ELR (cell line): ENCODE data around the gene DBF4B.

Source experiments
- DNase-seq: peaks from one replicate; pipeline ENCODE4 v3.0.0-alpha.2; 2015; ENCODE audit warnings: low read depth

The DBF4B gene

DNA sequence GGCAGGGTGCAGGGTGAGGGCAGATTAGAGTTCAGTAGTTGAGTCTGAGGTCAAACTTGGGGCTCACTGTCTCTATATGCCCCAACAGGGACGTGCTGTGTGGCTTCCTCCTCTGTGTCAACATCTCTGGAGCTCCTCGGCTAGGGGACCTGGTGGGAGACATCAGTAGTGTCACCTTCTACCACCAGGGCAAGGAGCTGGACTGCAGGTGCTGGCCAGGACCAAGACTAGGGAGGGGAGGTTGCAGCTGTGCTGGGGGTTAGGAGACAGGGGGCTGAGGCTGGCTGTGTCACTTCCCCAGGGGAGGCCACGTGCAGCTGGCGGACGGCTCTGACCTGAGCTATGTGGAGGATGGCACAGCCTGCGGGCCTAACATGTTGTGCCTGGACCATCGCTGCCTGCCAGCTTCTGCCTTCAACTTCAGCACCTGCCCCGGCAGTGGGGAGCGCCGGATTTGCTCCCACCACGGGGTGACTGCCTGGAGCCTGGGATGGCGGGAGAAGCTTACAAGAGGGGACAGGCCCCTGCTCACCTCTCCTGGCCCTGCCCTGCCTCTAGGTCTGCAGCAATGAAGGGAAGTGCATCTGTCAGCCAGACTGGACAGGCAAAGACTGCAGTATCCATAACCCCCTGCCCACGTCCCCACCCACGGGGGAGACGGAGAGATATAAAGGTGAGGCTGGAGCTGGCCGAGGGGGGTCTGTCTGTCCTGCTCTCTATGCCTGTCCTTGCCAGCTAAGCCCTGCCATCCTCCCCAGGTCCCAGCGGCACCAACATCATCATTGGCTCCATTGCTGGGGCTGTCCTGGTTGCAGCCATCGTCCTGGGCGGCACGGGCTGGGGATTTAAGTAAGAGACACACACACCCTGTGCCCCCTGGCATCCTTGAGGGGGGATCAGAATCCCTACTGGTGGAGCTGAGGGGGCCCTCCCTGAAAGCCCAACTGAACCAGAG, 69.2 kb downstream of the DBF4B start:
- DNase-seq = no peak

DNA sequence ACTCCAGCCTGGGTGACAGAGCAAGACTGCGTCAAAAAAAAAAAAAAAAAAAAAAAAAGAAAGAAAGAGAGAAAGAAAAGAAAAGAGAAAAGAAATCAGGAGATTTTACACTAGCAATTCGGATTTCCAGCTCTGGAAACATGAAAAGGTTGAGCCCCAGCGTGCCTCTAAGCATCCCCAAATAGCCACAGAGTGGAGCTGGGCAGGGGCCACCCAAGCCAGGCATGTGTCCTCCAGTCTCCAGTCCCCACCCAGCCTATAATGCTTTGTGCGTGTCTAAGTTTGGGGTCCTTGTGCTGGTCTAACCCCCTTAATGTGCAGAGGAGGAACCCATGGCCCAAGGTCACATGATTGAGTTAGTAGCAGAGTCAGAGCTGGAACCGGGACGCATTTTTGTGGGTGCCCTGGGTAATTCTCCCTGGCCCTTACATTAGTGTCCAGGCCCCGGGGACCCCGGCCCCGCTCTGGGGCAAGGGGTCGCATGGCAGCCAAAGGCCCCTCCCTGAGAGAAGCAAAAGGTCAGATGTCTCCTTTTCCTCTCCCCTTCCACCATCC, 70.3 kb downstream of the DBF4B start:
- DNase-seq = no peak

DNA sequence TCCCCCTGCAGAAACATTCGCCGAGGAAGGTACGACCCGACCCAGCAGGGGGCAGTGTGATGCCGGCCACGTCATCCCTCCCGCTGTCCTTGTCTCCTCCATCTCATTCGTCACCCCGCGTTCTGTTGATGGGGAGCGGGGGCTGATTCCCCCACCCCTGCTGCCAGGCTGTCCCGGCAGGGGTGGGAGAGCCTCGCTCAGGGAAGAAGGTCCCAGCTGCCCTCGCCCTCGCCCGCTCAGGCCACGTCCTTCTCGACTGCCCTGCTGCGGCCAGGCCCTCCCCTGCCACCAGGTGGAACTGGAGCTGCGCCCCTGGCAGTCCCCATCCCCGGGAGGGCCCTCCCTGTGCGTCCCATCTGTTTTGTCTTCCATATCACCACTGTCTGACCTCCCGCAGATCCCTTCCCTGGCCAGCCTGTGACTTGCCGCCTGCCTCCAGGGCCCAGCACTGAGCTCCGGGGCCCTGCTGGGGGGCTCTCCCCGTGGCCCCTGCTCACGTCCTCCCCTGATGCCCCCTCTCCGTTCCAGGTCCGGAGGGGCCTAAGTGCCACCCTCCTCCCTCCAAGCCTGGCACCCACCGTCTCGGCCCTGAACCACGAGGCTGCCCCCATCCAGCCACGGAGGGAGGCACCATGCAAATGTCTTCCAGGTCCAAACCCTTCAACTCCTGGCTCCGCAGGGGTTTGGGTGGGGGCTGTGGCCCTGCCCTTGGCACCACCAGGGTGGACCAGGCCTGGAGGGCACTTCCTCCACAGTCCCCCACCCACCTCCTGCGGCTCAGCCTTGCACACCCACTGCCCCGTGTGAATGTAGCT, 71.0 kb downstream of the DBF4B start:
- DNase-seq = peak; percentile 88

DNA sequence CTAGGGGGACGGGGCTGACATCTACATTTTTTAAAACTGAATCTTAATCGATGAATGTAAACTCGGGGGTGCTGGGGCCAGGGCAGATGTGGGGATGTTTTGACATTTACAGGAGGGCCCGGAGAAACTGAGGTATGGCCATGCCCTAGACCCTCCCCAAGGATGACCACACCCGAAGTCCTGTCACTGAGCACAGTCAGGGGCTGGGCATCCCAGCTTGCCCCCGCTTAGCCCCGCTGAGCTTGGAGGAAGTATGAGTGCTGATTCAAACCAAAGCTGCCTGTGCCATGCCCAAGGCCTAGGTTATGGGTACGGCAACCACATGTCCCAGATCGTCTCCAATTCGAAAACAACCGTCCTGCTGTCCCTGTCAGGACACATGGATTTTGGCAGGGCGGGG, 71.7 kb downstream of the DBF4B start:
- no peak for DNase-seq

DNA sequence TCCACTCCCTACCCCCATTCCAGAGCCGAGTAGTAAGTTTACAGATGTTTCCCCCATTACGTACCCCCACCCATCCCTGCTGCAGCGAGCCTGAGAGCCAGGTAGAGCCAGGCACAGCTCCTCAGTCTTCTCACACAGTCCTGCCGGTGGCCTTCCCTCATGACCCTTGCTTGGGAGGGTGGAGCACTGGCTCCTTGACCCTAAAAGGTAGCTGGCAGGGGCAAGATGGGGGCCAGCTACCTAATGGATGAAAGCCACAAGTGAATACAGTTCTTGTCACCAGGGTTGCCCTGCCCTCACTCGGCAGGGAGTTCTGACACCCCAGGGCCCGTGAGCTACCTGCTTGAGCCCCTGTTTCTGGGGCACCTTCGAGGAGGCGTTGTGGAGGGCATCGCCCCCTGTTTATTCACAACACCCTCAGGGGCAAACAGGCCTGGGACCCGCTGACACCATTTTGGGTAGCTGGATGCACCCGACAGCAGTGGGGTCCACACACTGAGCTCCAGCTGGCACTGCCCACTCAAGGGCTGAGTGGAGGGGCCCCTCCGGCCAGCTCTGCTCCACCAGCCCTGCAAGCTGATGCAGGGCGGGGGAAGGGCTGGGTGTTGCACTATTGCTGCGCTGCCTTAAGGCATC, 72.5 kb downstream of the DBF4B start:
- no peak for DNase-seq

DNA sequence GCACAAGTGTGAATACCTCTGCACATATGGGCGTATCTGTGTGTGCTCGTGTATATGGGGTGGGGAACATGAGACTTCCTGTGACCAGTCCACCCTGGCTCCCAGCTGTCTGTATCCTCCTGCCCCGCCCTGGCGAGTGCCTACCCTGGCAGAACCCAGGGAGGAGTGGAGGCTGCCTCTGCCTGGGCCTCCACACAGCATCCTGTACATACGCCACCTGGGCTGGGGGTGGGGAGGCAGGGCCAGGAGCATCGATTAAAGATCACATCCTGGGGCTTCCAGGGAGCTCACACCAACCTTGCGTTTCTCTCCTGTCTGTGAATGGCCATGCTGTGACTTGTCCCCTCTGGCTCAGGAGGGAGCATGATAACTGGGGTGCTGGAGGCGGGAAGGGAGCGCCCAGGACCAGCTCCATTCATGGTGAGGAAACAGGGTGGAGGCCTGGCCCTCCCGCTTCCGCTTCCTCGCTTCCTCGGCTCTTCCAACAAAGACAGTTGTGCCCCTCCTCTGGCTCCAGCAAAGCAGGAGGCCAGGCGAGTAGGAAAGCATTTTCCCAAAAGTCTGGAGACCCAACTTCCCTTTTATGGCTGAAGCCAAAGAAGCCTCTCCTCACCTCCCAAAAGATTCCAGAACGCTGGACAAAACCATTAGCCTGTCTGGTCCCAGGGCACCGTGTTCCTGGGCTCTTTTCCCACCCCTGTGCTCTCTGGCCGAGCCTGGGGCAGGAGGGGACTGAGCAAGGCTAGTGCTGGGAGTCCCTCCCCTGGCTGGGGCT, 73.3 kb downstream of the DBF4B start:
- DNase-seq = peak; percentile 31

DNA sequence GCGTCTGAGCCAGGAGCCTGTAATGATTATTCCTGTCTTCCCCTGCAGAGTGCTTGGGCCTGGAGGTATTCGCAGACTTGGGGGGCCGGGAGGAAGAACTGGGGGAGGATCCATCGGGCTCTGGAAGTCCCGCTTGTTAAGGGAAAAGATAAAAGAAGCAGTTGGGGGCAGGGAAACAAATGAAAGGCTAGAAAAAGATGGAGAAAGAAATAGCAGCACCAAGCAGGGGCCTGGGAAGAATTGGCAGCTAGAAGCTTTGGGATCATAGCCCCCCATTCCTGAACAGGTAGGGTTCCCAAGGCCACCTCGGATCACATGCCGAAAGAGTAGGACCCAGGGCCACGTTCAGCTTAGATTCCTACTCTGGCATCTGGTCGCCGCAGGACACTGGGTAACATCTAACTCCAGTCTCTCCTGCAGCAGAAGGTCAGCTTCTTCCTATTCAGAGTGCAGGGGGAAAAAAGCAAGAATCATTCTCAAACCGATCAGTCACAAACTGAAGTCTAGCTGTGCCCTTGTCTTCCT, 73.9 kb downstream of the DBF4B start:
- DNase-seq = no peak

DNA sequence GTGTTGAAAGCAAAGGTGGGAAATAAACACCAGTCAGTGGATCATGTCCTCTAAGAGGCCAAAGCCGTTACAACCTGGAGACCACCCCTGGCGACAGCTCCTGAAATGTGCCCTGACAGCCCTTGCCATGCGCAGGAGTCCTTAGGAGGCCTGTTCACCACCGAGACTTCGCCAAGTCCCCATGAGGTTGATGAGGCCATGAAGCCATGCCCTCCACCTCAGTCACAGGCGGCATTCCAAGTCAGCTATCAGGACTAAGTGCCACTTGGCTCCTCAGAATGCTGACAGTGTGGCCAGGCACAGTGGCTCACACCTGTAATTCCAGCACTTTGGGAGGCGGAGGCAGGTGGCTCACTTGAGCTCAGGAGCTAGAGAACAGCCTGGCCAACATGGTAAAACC, 77.5 kb downstream of the DBF4B start:
- DNase-seq = no peak

DNA sequence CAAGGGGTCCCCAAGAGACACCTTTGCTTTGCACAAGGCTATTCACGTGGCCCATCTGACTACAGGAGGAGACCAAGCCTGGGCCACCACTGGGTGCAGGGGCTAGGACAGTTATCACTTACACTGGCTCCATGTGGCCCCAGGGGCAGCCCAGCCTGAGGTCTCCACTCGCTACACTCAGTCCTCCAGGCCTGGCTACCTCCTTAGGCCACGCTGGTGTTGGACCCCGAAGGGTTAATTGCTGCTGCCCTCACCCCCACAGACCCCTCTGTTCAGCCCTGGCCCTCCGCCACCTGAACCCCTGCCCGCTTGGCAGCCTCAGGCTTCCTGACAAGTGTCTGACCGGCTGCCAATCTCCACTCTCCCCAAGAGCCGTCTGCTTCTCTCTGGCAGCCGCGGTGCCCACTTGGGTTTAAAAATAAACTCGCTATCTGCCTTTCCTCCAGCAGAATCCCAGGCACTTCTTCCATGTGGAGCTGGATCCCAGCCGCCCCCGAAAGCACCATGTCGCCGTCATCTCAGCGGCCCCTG, 78.2 kb downstream of the DBF4B start:
- no peak for DNase-seq

DNA sequence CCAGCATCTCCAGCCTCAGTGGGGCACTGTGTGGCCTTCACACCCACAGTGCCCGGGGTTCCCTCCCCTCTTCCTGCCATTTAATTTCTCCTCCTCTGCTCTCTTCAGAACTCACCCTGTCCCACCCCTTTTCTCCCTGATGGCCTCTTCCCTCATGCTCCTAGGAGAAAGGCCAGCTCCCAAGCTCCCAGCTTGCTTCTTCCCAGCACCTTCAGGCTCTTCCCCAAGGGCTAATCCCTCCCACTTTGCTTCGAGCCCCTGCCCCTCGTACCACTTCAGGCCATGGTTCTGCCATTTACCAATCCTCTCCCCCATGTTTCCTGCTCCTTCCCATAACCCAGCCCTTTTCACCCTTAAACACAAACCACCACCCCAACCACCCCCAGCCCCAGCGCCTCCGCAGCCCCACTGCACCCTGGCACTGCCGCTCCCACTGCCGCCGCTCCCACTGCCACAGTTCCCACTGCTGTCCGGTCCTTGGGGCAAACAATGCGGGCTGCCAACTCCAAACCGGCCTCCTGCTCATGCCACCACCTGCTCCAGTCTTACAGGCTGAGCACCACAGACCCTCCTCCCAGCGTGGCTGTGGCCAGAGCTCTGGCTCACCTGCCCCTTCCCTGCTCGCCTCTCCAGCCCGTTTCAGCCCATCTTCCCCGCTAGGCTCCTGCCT, 78.9 kb downstream of the DBF4B start:
- DNase-seq = no peak

DNA sequence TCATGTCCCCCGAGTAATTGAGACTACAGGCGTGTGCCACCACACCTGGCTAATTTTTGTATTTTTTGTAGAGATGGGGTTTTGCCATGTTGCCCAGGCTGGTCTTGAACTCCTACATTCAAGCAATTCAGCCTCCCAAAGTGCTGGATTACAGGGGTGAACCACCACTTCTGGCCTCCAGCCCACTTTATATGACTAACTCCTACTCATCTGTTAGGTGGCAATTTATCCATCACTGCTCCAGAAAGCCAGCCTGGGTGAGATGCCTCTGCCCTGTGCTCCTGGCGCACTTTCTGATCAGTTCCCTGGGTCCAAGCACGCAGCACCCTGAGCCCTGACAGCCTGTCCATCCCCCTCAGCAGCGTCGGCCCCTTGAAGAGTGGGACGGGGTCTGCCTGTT, 79.7 kb downstream of the DBF4B start:
- peak; percentile 54 for DNase-seq

DNA sequence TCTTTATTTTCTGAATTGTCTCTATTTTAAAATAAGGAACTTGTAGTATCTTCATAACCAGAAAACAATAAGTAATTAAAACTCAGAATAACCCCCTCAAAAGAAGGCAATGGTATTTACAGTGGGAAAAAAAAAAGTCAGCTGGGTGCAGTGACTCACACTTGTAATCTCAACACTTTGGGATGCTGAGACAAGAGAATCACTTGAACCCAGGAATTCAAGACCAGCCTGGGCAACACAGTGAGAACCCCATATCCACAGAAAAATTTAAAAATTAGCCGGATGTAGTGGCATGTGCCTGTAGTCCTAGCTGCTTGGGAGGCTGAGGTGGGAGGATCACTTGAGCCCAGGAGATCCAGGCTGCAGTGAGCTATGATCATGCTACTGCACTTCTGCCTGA, 83.8 kb downstream of the DBF4B start:
- DNase-seq = peak; percentile 83

DNA sequence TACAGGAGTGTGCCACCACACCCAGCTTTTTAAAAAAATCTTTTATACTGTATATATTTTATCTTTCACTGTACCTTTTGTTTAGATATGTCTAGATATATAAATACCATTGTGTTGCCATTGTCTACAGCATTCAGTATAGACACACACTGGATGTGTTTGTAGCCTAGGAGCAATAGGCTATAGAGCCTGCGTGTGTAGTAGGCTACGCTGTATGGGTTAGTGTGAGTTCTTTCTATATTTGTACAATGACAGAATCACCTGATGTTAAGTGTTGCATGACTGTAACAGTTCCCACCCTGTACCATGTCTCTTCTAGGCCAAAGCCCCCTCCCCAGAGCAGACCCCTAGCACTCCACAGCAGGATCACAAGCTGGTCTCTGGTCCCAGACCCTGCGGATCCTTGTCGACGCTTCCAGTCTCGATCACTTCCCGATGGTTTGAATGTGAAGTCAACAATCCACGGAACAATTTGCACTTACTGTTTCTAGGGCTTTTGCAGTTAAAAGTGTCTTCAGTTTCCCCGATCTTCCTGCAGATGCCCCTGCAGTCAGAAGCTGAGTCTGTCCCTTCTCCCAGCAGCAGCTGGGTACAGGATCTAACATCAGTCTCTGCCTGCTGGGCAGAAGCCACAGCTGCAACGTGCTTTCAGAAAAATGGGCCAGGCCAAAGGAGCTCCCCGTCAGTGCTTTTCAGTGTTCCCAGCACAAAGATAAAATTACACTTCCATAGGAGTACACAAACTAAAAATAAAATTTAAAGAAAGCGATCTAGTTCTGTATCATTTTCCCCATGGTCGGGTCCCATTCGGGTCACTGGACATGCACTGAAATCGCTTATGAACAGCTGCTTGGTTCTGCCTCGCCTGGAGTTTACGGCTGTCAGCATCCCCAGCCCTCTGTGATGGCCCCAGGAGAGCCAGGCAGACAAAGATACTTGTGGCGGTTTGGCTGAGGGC, 85.7 kb downstream of the DBF4B start:
- no peak for DNase-seq

DNA sequence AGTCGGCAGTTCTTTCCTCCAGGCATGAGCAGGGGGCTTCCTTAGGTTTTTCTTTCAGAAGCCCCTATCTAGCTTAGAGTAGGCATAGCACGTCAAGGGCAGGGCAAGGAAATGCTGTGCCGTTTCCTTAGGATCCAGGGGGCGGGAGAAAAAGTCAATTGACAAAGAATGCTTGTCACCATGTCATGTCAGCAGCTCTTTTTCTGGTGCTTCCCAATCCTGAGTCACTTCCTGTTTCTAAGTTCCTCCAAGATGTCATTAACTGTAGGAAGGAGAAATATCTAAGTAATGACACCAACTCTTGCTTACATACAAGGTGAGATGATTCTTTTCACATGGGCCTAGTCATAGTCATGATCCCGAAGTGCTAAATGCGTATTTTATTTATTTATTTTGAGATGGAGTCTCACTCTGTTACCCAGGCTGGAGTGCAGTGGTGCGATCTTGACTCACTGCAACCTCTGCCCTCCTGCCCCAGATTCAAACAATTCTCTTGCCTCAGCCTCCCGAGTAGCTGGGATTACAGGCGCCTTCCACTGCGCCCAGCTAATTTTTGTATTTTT, 86.5 kb downstream of the DBF4B start:
- DNase-seq = peak; percentile 100

DNA sequence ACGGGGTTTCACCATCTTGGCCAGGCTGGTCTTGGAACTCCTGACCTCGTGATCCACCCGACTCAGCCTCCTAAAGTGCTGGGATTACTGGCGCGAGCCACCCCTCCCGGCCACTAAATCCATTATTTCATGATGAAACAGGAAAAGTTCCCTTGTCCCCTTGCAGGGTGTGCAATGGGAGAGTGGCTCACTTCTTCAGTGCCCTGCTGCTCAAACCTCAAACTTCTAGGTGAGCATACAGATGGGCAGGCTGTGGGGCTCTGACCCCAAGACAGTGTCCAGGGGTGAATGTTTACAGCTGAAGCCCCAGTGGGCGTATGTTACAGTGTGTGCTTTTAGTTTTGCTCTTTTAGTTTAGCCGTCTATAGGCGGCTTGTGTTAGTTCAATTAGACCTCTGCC, 87.0 kb downstream of the DBF4B start:
- DNase-seq = no peak

DNA sequence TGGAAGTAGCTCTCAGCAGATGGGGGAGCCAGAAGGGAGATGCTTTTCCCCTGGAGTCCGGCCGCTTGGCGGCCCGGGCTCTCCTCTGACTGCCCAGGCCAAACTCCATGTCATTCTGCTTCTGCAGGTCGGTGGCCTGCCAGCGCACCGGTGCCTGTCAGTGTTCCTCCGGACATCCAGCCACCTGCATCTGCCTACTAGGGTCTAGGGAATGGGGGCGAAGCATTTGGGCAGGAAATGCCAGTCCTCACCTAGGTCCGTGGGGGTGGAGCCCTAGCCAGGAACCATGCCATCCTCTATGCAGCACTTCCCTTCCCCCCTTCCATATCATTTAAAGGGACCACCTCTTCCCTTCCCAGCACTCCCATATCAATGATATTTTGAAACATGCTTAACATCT, 87.5 kb downstream of the DBF4B start:
- DNase-seq = no peak

DNA sequence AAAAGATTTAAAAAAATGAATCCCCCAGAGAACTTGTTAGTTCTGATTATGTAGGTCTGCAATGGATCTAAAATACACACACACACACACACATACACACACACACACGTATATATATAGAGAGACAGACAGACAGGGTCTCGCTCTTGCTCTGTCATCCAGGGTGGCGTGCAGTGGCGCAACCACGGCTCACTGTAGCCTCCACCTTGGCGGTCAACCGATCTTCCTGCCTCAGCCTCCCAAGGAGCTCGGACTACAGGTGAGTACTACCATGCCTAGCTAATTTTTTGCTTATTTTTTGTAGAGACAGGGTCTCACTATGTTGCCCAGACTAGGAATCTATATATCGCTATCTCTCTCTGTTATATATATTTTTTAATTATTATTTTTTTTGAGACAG, 88.3 kb downstream of the DBF4B start:
- no peak for DNase-seq

DNA sequence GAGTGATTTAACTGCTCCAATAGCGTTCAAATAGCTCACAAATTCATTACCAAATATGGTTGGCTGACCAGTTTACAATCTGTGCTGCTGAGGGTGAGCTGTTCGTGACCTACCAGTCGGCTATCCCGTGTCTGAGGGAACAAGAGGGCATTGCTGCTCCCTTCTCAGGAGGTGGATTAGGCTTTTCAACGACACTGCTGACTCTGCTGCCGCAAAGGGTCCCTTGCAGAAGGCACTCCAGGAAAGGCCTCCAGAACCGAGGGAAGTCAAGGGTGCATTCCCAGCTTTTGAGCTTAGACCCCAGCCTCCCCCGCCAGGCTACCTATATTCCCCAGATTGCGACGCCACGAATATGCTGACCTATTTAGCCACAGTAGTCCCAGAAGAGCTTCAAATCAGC, 89.3 kb downstream of the DBF4B start:
- DNase-seq = no peak

DNA sequence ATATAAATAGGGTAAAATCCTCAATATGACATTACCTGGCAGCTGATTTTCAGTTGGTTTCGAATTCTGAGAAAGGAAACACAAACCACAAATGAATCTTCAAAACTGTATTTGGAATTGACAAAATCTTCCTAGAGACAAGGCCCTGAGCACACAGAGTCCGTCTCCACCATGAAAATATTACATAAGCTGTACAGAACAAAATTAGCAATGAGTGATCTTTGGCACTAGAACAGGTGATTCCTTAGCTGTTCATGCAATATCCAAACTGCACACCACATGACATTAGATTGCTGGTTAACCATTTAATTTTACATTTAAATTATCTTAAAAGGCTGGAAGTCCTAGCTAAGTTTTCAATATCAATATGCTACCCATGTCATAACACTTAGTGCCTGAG, 89.9 kb downstream of the DBF4B start:
- DNase-seq = no peak
